Gastroesophageal sphincter (tissue), 3 donors: ENCODE data around the gene PPP2R1A.

Experiments used
- CTCF ChIP-seq, 4 experiments: fragments of 200-600 bp in 2 of 4; fragments of 450-650 bp in 2 of 4; sonication (generic) in 1 of 4; IDR thresholded peaks; one replicate each; pipeline ENCODE4 v1.5.1; 2017 to 2019; ENCODE audit warnings: antibody characterized with exemption in 4 of 4, mild to moderate bottlenecking in 2 of 4, moderate library complexity in 2 of 4
- POLR2A ChIP-seq, 2 donors: fragments of 450-650 bp; IDR thresholded peaks; one replicate each; pipeline ENCODE4 v1.6.1; 2017; ENCODE audit warnings: antibody characterized with exemption in 2 of 2, mild to moderate bottlenecking in 2 of 2, moderate library complexity in 1 of 2

GRCh38 chr19:52188822-52189734, 774 bp upstream of the PPP2R1A start:
- TF ChIP-seq POLR2A (IDR thresholded peaks at IDR 0.05) (no peak), CTCF (IDR thresholded peaks at IDR 0.05) (peak in 1 of 4 experiments; percentile 34)
